GM23338 (cell line): Measurements from ENCODE around the gene SPTB. TPM values are rescaled to one million over a fixed set of nuclear protein-coding genes. Genes with fewer than 3 reads are reported as not detected.

Source experiments
- ATAC-seq: fragments of 200-7000 bp; cut with Tn5 transposase; 3 replicates; pipeline ENCODE4 v1.9.1; 2020
- DNase-seq: peaks from one replicate; pipeline ENCODE4 v3.0.0-alpha.2; 2015; ENCODE audit warnings: low spot score
- H2AFZ ChIP-seq: fragments of 200-600 bp; sonication (generic); 2 replicates; pipeline ENCODE4 v1.8.0; 2016; ENCODE audit warnings: antibody characterized with exemption, mild to moderate bottlenecking, moderate library complexity
- H3F3A ChIP-seq: fragments of 200-600 bp; sonication (generic); replicated peaks from 2 replicates; pipeline ENCODE4 v1.8.0; 2017; ENCODE audit warnings: antibody characterized with exemption, mixed run types, low read depth
- H3K27ac ChIP-seq: fragments of 200-600 bp; sonication (generic); 2 replicates; pipeline ENCODE4 v1.6.1; 2016; ENCODE audit warnings: low read depth
- H3K27me3 ChIP-seq: fragments of 200-600 bp; sonication (generic); 2 replicates; pipeline ENCODE4 v1.8.0; 2016; ENCODE audit warnings: mild to moderate bottlenecking, mixed run types, moderate library complexity; ENCODE audit not compliant: insufficient read depth
- H3K36me3 ChIP-seq: fragments of 200-600 bp; sonication (generic); 2 replicates; pipeline ENCODE4 v1.8.0; 2016; ENCODE audit warnings: mild to moderate bottlenecking; ENCODE audit not compliant: insufficient read depth
- H3K4me1 ChIP-seq: fragments of 200-600 bp; sonication (generic); 2 replicates; pipeline ENCODE4 v1.8.0; 2016; ENCODE audit warnings: mild to moderate bottlenecking, moderate library complexity; ENCODE audit not compliant: insufficient read depth
- H3K4me2 ChIP-seq: fragments of 200-600 bp; sonication (generic); 2 replicates; pipeline ENCODE4 v1.7.1; 2017; ENCODE audit warnings: mixed run types
- H3K4me3 ChIP-seq: fragments of 200-600 bp; sonication (generic); 2 replicates; pipeline ENCODE4 v1.6.1; 2016; ENCODE audit warnings: mixed run types
- H3K79me2 ChIP-seq: fragments of 200-600 bp; sonication (generic); replicated peaks from 2 replicates; pipeline ENCODE4 v1.8.0; 2017; ENCODE audit warnings: mild to moderate bottlenecking; ENCODE audit not compliant: insufficient read depth
- H3K9me2 ChIP-seq: fragments of 200-600 bp; sonication (generic); 2 replicates; pipeline ENCODE4 v1.8.0; 2017; ENCODE audit not compliant: insufficient read depth
- H4K20me1 ChIP-seq: fragments of 200-600 bp; sonication (generic); replicated peaks from 2 replicates; pipeline ENCODE4 v1.8.0; 2017; ENCODE audit warnings: mild to moderate bottlenecking; ENCODE audit not compliant: insufficient read depth
- H3K27ac Mint-ChIP-seq: 2 replicates; pipeline ENCODE4 v1.8.0; 2020; ENCODE audit warnings: inconsistent platforms, mild to moderate bottlenecking, moderate library complexity, mixed read lengths
- H3K27me3 Mint-ChIP-seq: 3 replicates; pipeline ENCODE4 v1.8.0; 2022; ENCODE audit warnings: low read depth, mild to moderate bottlenecking, moderate library complexity, mixed read lengths, inconsistent platforms; ENCODE audit not compliant: insufficient read depth, poor library complexity
- H3K36me3 Mint-ChIP-seq: 3 replicates; pipeline ENCODE4 v1.8.0; 2021; ENCODE audit warnings: low read depth, mild to moderate bottlenecking, inconsistent platforms, moderate library complexity, mixed read lengths
- H3K4me1 Mint-ChIP-seq: 3 replicates; pipeline ENCODE4 v1.8.0; 2020; ENCODE audit warnings: mild to moderate bottlenecking, inconsistent platforms, mixed read lengths
- H3K4me3 Mint-ChIP-seq: 3 replicates; pipeline ENCODE4 v1.8.0; 2021; ENCODE audit warnings: moderate library complexity, mild to moderate bottlenecking, inconsistent platforms, mixed read lengths
- H3K9me3 Mint-ChIP-seq: 3 replicates; pipeline ENCODE4 v1.8.0; 2020; ENCODE audit warnings: moderate library complexity, mild to moderate bottlenecking, inconsistent platforms, mixed read lengths
- CREB1 ChIP-seq: fragments of 250-450 bp; sonication (Bioruptor Pico); IDR thresholded peaks from 2 replicates; pipeline ENCODE4 v1.5.0; 2020; ENCODE audit warnings: low read depth, mild to moderate bottlenecking, moderate library complexity
- CTCF ChIP-seq, 2 experiments: fragments of 200-600 bp in 1 of 2; sonication (generic) in 1 of 2; conservative IDR thresholded peaks; 2 replicates each; pipeline versions ENCODE4 v1.5.1 to v1.6.1; 2016 to 2017; ENCODE audit warnings: antibody characterized with exemption in 2 of 2, low read depth in 2 of 2, mild to moderate bottlenecking in 2 of 2, moderate library complexity in 1 of 2
- ETS1 ChIP-seq: IDR thresholded peaks from 2 replicates; pipeline ENCODE4 v1.6.1; 2016; ENCODE audit warnings: antibody characterized with exemption
- EZH2 ChIP-seq: fragments of 200-600 bp; sonication (generic); IDR thresholded peaks from one replicate; pipeline ENCODE4 v1.8.0; 2017; ENCODE audit warnings: antibody characterized with exemption, mild to moderate bottlenecking, low read depth; ENCODE audit not compliant: unreplicated experiment
- EZH2phosphoT487 ChIP-seq: fragments of 200-600 bp; sonication (generic); IDR thresholded peaks from one replicate; pipeline ENCODE4 v1.8.1; 2018; ENCODE audit warnings: antibody characterized with exemption; ENCODE audit not compliant: unreplicated experiment
- JUNB ChIP-seq: IDR thresholded peaks from one replicate; pipeline ENCODE4 v1.6.1; 2016; ENCODE audit warnings: antibody characterized with exemption; ENCODE audit not compliant: unreplicated experiment
- NANOG ChIP-seq: IDR thresholded peaks from 2 replicates; pipeline ENCODE4 v1.6.1; 2016; ENCODE audit warnings: antibody characterized with exemption, borderline replicate concordance
- POLR2AphosphoS5 ChIP-seq: IDR thresholded peaks from 2 replicates; pipeline ENCODE4 v1.6.1; 2016; ENCODE audit warnings: antibody characterized with exemption, low read depth
- REST ChIP-seq: IDR thresholded peaks from one replicate; pipeline ENCODE4 v1.6.1; 2018; ENCODE audit warnings: antibody characterized with exemption; ENCODE audit not compliant: unreplicated experiment
- STAT1 ChIP-seq: IDR thresholded peaks from one replicate; pipeline ENCODE4 v1.6.1; 2016; ENCODE audit warnings: antibody characterized with exemption; ENCODE audit not compliant: unreplicated experiment
- ZNF114 ChIP-seq: fragments of 250-450 bp; sonication (Bioruptor Pico); IDR thresholded peaks from 2 replicates; pipeline ENCODE4 v1.5.0; 2020; ENCODE audit warnings: mild to moderate bottlenecking, moderate library complexity
- ZNF331 ChIP-seq: fragments of 250-450 bp; sonication (Bioruptor Pico); IDR thresholded peaks from 2 replicates; pipeline ENCODE4 v1.5.0; 2020; ENCODE audit warnings: low read depth, mild to moderate bottlenecking, moderate library complexity
- polyA plus RNA-seq: library from polyadenylated mRNA; unstranded; fragments of >200 nt; fragmentation: Nextera tagmentation; extraction: Ambion mirVana; gene quantifications from 2 replicates; pipeline ENCODE4 v1.2.1, GENCODE V29; 2016
- total RNA-seq: library from RNA; depleted of rRNA; stranded (reverse); fragments of >200 nt; shearing (Covaris generic); gene quantifications from 2 replicates; pipeline ENCODE4 v1.2.3, GENCODE V29; 2014
- TF ChIP-seq, protein P1 (sequence below): fragments of 250-450 bp; sonication (Bioruptor Pico); IDR thresholded peaks from 2 replicates; pipeline ENCODE4 v1.5.0; 2020; ENCODE audit warnings: mild to moderate bottlenecking, moderate library complexity

SPTB gene
- total and polyA plus RNA-seq, 2 experiments from 2014 or later, result 1.1 to 1.9 TPM

DNA sequence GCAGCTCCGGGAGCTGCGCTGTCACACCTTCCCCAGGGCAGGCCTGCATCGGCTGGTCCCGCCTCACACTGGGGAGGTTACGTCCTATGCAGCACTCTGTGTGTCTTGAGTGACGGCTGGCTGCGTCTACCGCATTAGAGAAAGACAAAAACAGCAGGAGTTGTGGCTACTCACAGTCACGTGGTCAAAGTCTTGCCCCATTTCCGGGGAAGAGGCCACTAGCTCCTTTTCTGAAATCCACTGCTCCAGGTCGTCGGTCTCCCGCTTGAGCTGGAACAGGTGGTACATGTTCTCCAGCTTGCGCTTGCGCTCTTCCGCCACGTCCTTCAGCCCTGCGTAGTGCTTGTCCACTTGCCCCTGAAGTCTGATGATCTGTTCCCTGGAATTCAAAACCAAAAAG lies 106.7 kb downstream of the SPTB start:
- no peaks in the 10 kb centered on the region for H3F3A ChIP-seq
- Mint-ChIP-seq H3K36me3 (peaks cover 22% of the 10 kb centered on the region), H3K9me3 (peaks cover 29% of the 10 kb centered on the region), H3K4me3 (no peak overlapping the region), H3K27ac (no peak overlapping the region), H3K4me1 (peaks cover 11% of the 10 kb centered on the region; the same call in 2 of the 3 replicates), H3K27me3 (peaks cover 15% of the 10 kb centered on the region)
- no peak for DNase-seq
- no peaks in the 10 kb centered on the region for H3K9me2 ChIP-seq
- TF ChIP-seq JUNB (no peak), CREB1 (CRISPR knock-in tag) (no peak), CTCF (conservative IDR thresholded peaks at IDR 0.05; ENCODE audit: low read depth in 2 of 2) (no peak), NANOG (no peak), STAT1 (no peak), REST (no peak), ETS1 (no peak), ZNF114 (no peak), ZNF331 (CRISPR knock-in tag) (no peak), POLR2AphosphoS5 (no peak), EZH2 (no peak), EZH2phosphoT487 (no peak)
- TF ChIP-seq, protein P1, sequence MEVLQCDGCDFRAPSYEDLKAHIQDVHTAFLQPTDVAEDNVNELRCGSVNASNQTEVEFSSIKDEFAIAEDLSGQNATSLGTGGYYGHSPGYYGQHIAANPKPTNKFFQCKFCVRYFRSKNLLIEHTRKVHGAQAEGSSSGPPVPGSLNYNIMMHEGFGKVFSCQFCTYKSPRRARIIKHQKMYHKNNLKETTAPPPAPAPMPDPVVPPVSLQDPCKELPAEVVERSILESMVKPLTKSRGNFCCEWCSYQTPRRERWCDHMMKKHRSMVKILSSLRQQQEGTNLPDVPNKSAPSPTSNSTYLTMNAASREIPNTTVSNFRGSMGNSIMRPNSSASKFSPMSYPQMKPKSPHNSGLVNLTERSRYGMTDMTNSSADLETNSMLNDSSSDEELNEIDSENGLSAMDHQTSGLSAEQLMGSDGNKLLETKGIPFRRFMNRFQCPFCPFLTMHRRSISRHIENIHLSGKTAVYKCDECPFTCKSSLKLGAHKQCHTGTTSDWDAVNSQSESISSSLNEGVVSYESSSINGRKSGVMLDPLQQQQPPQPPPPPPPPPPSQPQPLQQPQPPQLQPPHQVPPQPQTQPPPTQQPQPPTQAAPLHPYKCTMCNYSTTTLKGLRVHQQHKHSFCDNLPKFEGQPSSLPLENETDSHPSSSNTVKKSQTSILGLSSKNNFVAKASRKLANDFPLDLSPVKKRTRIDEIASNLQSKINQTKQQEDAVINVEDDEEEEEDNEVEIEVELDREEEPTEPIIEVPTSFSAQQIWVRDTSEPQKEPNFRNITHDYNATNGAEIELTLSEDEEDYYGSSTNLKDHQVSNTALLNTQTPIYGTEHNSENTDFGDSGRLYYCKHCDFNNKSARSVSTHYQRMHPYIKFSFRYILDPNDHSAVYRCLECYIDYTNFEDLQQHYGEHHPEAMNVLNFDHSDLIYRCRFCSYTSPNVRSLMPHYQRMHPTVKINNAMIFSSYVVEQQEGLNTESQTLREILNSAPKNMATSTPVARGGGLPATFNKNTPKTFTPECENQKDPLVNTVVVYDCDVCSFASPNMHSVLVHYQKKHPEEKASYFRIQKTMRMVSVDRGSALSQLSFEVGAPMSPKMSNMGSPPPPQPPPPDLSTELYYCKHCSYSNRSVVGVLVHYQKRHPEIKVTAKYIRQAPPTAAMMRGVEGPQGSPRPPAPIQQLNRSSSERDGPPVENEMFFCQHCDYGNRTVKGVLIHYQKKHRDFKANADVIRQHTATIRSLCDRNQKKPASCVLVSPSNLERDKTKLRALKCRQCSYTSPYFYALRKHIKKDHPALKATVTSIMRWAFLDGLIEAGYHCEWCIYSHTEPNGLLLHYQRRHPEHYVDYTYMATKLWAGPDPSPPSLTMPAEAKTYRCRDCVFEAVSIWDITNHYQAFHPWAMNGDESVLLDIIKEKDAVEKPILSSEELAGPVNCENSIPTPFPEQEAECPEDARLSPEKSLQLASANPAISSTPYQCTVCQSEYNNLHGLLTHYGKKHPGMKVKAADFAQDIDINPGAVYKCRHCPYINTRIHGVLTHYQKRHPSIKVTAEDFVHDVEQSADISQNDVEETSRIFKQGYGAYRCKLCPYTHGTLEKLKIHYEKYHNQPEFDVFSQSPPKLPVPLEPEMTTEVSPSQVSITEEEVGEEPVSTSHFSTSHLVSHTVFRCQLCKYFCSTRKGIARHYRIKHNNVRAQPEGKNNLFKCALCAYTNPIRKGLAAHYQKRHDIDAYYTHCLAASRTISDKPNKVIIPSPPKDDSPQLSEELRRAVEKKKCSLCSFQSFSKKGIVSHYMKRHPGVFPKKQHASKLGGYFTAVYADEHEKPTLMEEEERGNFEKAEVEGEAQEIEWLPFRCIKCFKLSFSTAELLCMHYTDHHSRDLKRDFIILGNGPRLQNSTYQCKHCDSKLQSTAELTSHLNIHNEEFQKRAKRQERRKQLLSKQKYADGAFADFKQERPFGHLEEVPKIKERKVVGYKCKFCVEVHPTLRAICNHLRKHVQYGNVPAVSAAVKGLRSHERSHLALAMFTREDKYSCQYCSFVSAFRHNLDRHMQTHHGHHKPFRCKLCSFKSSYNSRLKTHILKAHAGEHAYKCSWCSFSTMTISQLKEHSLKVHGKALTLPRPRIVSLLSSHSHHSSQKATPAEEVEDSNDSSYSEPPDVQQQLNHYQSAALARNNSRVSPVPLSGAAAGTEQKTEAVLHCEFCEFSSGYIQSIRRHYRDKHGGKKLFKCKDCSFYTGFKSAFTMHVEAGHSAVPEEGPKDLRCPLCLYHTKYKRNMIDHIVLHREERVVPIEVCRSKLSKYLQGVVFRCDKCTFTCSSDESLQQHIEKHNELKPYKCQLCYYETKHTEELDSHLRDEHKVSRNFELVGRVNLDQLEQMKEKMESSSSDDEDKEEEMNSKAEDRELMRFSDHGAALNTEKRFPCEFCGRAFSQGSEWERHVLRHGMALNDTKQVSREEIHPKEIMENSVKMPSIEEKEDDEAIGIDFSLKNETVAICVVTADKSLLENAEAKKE (CRISPR knock-in tag), result no peak
- H3K4me3 ChIP-seq, result no peak overlapping the region
- no peak for ATAC-seq
- H3K27me3 ChIP-seq, result no peaks in the 10 kb centered on the region
- H2AFZ ChIP-seq, result no peak overlapping the region
- no peak overlapping the region for H3K4me2 ChIP-seq
- no peaks in the 10 kb centered on the region for H3K79me2 ChIP-seq
- no peaks in the 10 kb centered on the region for H4K20me1 ChIP-seq
- no peaks in the 10 kb centered on the region; the same call in 1 of the 2 replicates for H3K4me1 ChIP-seq
- H3K36me3 ChIP-seq, result no peaks in the 10 kb centered on the region
- no peak overlapping the region for H3K27ac ChIP-seq
